D341Med (cell line): ENCODE results near the gene DNAJC17.

Experiments used
- DNase-seq: peaks from one replicate; pipeline ENCODE4 v3.0.0; 2012; ENCODE audit warnings: low spot score

The DNAJC17 gene, protein sequence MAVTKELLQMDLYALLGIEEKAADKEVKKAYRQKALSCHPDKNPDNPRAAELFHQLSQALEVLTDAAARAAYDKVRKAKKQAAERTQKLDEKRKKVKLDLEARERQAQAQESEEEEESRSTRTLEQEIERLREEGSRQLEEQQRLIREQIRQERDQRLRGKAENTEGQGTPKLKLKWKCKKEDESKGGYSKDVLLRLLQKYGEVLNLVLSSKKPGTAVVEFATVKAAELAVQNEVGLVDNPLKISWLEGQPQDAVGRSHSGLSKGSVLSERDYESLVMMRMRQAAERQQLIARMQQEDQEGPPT

DNA sequence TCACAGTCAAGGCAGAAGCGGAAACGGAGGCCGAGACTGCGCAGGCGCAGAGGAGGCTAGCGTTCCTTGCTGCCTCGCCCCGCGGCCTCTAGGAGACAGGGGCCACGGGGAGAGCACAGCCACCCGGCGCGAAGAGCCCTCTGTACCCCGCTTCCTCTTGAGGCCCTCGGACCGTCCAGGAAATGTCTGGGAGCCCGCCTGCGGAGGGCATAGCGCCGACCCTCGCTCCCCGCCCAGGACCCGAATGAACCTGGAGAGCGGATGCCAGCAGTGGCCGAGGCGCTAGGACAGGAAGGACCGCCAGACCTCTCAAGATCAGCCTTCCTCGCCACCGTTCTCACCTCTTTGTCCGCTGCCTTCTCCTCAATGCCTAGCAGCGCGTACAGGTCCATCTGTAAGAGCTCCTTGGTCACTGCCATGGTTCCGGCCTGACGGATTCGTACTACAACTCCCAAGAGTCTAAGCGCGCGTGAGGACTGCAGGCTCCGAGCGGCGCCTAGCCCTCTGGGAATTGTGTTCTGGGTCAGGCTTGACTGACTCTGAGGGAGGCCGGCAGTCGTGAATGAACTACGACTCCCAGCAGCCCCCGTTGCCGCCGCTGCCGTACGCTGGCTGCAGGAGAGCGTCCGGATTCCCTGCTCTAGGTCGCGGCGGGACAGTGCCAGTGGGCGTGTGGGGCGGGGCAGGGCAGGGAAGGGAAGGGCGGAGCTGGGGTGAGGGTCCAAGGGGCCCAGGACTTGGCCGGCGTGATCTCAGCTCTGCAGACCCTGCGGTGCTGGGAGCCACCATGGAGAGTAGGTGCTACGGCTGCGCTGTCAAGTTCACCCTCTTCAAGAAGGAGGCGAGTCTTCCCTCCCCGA lies at the start of gene DNAJC17, which contains the start of gene ZFYVE19:
TSS of gene DNAJC17 (minus strand) at position 446 of the 860 bp plus-strand sequence. CDS start at position 419, 27 bp downstream.
TSS of gene ZFYVE19 (plus strand) at position 62 of the 860 bp plus-strand sequence. CDS start at position 563, 501 bp downstream.
- DNase-seq: peak; percentile 96

- no peak for DNase-seq
Observed at GRCh38 chr15:40856746-40857145, 49.5 kb upstream of the DNAJC17 start.

DNA sequence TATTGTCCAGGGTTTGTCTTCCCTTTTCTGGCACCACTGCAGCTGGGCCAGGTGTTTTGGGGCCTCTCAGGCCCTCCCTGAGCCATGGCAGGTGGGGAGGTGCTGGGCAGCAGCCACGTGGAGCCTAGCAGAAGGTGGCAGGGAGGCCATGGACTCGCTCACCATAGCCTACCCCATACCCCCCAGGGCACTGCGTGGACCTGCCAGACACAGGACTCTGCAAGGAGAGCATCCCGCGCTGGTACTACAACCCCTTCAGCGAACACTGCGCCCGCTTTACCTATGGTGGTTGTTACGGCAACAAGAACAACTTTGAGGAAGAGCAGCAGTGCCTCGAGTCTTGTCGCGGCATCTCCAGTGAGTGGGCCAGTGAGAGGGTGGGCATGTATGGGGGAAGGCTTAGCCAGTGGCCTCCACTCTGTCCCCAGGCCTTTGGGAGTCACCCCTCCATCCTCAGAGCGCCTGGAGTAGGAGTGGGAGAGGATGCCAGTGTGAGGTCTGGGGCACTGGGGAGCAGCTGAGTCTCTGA lies 48.5 kb upstream of the DNAJC17 start:
- no peak for DNase-seq

DNA sequence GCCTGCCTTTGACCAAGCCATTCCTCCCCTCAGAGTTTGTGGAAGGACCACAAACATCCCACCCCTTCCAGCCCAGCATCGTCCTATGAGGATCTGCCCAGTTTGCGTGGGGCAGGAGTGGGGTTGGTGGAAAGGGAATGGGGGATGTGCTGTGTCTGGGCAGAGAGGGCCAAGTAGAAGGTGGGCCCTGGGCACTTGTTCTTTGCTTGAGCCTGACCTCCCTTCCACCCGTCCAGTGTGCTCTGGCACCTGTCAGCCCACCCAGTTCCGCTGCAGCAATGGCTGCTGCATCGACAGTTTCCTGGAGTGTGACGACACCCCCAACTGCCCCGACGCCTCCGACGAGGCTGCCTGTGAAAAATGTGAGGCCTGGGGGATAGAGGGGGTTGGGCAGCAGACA lies 46.9 kb upstream of the DNAJC17 start:
- DNase-seq: no peak

DNA sequence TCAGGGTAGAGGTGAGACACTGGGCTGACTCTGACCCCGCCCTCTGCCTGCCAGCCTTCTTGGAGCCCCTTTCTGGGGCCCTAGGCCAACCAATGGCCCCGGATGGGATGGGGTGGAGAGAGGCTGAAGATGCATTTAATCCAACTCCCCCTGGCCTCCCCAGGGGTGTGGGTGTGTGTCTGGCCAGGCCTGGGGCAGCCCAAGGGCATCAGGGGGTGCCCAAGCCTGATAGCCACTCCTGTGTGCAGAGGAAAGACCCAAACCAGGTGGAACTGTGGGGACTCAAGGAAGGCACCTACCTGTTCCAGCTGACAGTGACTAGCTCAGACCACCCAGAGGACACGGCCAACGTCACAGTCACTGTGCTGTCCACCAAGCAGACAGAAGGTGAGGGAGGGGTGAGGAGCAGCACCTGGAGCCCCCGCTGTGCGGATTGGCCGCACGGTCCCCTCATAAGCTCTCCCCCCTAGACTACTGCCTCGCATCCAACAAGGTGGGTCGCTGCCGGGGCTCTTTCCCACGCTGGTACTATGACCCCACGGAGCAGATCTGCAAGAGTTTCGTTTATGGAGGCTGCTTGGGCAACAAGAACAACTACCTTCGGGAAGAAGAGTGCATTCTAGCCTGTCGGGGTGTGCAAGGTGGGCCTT lies 46.1 kb upstream of the DNAJC17 start:
- no peak for DNase-seq

GRCh38 chr15:40852529-40852928 lies 45.3 kb upstream of the DNAJC17 start:
- no peak for DNase-seq

DNA sequence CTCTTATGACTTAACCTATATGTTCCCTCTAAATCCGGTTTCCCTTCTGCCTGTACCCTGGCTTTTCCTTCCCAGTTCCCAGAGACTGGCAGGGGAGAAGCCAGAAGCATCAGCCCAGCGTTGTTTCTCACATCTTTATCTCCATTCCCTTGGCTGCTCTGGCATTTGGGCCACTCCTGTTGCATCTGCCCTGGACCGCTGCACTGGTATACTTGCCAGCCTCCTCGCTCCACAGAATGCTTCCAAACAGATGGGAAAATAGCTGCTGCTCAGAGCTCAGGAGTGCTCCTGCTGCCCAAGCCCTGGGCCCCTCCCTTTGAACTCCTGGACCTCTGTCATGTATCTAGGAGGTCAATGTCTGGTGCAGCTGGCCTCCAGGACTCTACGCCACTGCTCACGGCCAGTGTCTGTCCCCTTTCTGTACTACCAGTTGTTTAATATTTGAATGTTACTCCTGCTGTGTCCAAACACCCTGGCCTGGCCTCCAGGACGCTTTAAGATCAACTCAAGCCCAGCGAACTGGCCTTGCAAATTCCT lies 43.4 kb upstream of the DNAJC17 start:
- DNase-seq: peak; percentile 12

- DNase-seq: peak; percentile 30
Observed at GRCh38 chr15:40847223-40847961, 40.1 kb upstream of the DNAJC17 start.

GRCh38 chr15:40846841-40847222 lies 39.6 kb upstream of the DNAJC17 start:
- peak; percentile 3 for DNase-seq

DNA sequence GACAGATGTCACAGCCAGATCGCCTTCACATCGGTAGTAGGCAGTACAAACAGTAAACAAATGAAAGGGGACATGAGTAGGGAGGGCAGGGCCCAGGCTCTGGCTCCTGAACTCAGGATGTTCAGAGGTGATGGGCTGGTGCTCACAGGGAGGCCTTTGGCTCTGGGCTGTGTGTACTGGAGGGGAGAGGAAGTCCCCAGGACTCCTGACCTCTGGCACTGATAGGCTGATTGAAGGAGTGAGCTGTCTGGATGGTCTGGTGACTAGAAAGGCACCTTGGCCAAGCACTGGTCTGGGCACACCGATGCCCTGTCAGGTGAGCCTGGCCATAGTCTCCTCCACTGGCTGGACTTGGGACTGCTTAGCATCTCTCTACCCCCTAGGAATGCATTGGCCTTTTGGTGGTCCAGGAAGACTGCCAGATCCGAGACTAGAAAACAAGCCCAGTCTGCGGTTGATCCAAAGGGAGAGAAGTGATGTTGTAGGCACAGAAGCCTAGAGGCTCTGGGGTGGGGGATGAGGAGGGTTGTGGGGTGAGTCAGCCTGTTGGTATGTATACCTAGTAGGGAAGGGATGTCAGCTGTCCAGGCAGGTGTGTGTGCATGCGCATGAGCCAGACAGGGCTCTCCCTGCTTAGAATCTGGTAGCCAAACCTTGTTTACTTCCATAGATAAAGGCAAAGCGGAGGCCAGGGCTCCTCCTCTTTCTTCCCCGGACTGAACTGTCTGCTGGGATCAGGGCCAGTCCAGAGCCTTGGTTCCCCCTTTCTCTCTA lies 38.4 kb upstream of the DNAJC17 start:
- DNase-seq: peak; percentile 24

DNA sequence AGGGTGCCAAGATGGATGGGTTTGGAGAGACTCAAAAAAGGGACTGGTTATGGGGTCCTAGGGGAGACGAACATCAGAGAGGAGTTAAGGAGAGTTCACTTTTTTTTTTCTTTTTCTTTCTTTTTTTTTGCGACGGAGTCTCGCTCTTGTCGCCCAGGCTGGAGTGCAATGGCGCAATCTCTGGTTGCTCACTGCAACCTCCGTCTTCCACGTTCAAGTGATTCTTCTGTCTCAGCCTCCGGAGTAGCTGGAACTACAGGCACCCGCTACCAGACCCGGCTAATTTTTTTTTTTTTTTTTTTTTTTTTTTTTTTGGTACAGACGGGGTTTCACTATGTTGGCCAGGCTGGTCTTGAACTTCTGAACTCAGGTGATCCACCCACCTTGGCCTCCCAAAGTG lies 37.8 kb upstream of the DNAJC17 start:
- DNase-seq: no peak

DNA sequence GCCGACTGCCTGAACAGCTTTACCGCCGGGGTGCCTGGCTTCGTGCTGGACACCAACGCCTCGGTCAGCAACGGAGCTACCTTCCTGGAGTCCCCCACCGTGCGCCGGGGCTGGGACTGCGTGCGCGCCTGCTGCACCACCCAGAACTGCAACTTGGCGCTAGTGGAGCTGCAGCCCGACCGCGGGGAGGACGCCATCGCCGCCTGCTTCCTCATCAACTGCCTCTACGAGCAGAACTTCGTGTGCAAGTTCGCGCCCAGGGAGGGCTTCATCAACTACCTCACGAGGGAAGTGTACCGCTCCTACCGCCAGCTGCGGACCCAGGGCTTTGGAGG lies 37.4 kb upstream of the DNAJC17 start:
- DNase-seq: peak; percentile 69

GRCh38 chr15:40843885-40844695 lies 36.8 kb upstream of the DNAJC17 start, which contains the start of gene SPINT1:
Gene SPINT1 (plus strand): TSS chr15:40844048. CDS start chr15:40844555, 507 bp downstream.
- DNase-seq: peak; percentile 58

DNA sequence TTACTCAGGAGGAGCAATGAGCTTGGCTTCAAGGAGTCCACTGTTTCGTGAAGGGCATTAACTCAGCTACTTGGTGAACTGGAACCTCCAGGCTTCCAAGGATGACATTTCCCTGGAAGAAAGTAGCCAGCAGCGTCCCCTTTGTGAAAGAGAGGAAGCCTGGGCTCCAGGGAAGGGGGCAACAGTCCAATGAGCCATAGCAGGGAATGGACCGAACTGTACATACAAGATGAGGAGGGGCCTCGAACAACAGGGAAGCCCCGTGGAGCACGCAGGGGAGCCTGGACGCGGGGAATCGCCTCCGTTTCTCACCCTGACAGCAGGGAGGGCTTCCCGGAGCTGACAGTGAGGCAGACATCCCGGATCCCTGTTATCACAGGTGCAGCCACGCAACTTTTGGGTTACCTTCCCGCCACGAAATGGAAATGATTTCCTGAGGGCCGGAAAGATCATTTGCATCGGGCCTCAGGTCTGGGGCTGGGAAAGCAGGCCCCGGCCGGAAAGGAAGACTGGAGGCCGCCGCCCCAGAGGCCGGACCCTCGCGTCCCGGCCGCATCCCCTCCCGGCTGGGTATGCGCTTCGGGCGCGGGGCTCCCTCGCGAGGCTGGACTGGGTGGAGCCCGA lies 36.1 kb upstream of the DNAJC17 start:
- DNase-seq: no peak

DNA sequence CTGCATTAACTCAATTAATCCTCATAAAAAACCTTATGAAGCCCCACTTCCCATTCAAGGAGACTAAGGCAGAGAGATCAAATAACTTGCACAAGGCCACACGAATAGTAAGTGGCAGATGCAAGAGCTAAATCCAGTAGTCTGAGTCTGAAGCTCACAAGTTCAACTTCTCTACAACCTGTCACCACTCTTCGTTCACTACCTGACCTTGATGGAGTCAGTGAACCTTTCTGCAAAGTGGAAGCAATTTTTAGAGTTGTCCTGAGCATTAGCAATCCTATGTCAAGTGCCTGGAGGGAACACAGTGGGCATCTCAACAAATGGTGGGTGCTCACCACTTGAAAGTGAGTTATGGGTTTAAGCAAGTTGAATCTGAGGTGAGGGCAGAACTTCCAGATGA lies 34.5 kb upstream of the DNAJC17 start:
- no peak for DNase-seq

GRCh38 chr15:40838756-40839155 lies 31.5 kb upstream of the DNAJC17 start:
- no peak for DNase-seq

DNA sequence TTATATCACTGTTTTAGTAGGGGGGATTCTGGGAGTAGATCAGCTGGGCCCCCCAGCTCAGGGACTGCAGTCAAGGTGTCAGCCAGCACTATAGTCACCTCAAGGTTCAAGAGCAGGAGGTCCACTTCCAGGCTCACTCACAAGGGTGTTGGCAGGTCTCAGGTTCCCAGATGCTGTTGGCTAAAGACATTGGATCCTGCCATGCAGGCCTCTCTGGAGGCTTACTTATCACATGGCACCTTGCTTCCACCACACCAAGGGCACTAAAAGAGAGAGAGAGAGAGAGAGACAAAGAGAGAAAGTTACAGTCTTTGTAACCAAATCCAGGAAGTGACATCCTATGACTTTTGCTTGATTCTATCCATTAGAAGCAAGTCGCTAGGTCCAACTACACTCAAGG lies 28.7 kb upstream of the DNAJC17 start:
- DNase-seq: no peak

GRCh38 chr15:40832903-40833302 lies 25.6 kb upstream of the DNAJC17 start:
- DNase-seq: no peak

DNA sequence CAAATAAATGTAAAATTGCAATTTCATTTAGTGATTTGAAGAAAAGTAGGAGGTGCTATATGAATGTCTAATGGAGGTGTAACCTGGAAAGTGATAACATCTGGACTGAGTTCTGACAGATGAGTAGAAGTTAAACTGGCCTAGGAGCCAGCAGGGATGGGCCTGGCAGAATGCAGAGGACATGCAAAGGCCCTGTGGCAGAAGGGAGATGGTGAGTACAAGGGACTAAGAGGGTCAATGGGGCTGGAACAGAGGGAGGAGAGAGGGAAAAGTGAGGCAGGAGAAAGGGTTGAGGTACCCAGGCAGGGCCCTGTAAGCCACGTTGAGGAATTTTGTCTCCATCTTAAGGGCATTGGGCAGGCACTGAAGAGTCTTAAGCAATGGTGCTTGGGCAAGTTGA lies 24.6 kb upstream of the DNAJC17 start:
- no peak for DNase-seq
